HG02571 (cell line): ENCODE data around the gene RAB3IL1.
"Not testable (repeated sequence)": the region's sequence is repeated elsewhere in the genome, so short reads cannot be mapped to it uniquely, and the experiment has no call there.

Experiments
- ATAC-seq: cut with Tn5 transposase; IDR thresholded peaks from one replicate; pipeline ENCODE4 v1.9.1; 2021; ENCODE audit warnings: mild to moderate bottlenecking, moderate library complexity; ENCODE audit not compliant: unreplicated experiment

RAB3IL1 gene

GRCh38 chr11:61953632-61954031 lies 36.3 kb upstream of the RAB3IL1 start:
- not testable (repeated sequence) for ATAC-seq

DNA sequence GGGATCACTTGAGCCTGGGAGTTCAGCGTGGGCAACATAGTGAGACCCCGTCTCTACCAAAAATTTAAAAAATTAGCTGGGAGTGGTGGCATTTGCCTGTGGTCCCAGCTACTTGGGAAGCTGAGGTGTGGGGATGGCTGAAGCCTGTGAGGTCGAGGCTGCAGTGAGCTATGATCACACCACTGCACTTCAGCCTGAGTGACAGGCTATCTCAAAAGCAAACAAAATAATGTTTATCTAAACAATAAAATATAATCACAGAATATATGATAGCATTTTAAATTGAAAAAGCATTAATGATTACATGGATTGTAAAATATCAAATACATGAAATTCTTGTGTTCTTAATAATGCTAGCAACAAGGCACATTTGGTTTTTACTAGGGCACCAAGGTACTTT lies 35.5 kb upstream of the RAB3IL1 start:
- ATAC-seq, result no peak

GRCh38 chr11:61951484-61952135 lies 34.2 kb upstream of the RAB3IL1 start:
- ATAC-seq, result no peak

DNA sequence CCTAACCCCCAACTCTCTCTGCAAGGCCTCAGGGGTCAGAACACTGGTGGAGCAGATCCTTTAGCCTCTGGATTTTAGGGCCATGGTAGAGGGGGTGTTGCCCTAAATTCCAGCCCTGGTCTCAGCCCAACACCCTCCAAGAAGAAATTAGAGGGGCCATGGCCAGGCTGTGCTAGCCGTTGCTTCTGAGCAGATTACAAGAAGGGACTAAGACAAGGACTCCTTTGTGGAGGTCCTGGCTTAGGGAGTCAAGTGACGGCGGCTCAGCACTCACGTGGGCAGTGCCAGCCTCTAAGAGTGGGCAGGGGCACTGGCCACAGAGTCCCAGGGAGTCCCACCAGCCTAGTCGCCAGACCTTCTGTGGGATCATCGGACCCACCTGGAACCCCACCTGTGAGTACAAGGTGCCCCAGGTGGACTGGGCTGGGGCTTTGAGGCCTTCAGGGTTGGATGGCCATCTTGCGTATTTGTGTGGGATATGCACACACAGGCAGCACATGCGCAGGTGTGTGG lies 32.7 kb upstream of the RAB3IL1 start, which contains the start of gene BEST1:
Gene BEST1 (plus strand): TSS at position 317 of the 513 bp plus-strand sequence. CDS start 1,456 bp downstream, outside the sequence.
- ATAC-seq, result no peak

DNA sequence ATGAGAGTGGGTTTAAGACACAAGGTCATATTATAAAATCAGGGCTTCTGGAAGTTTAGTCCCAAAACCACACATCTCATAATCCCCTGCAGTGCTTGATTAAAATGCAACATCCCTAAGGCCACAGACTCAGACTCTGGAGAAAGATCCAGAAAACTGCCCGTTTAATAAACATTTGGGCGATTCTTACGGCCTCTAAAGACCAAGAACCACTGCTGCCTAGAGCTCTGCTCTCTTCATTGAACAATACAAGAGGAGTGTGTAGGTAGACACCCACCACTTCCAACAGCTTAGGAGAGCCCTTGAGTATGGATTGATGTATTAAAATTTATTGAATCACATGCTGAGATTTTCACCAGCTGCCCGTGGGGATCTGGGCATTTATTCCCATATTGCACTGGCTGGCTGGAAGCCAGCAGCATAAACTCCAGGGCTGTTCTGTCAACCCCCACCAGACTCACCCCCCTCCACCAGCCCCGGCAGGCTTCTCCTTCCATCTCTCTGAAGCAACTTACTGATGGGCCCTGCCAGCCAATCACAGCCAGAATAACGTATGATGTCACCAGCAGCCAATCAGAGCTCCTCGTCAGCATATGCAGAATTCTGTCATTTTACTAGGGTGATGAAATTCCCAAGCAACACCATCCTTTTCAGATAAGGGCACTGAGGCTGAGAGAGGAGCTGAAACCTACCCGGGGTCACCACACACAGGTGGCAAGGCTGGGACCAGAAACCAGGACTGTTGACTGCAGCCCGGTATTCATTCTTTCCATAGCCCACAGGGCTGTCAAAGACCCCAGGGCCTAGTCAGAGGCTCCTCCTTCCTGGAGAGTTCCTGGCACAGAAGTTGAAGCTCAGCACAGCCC lies 32.0 kb upstream of the RAB3IL1 start:
- no peak for ATAC-seq

DNA sequence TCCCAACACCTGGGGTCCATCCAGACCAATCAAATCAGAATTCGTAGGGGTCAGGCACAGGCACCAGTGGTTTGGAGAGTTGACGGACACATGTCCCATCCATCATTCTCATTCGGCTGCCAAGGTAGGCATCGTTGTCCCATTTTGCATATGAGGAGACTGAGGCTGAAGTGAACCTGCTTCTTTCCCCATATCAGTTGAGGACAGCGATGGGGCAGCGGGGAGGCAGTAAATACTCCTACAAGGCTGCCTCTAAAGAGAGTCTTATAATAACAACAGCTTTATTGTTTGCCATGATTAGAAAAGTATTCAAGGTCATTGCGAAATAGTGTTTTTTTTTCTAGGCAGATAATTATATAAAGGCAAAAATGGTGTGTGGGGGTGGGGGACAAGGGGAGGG lies 31.1 kb upstream of the RAB3IL1 start:
- no peak for ATAC-seq

DNA sequence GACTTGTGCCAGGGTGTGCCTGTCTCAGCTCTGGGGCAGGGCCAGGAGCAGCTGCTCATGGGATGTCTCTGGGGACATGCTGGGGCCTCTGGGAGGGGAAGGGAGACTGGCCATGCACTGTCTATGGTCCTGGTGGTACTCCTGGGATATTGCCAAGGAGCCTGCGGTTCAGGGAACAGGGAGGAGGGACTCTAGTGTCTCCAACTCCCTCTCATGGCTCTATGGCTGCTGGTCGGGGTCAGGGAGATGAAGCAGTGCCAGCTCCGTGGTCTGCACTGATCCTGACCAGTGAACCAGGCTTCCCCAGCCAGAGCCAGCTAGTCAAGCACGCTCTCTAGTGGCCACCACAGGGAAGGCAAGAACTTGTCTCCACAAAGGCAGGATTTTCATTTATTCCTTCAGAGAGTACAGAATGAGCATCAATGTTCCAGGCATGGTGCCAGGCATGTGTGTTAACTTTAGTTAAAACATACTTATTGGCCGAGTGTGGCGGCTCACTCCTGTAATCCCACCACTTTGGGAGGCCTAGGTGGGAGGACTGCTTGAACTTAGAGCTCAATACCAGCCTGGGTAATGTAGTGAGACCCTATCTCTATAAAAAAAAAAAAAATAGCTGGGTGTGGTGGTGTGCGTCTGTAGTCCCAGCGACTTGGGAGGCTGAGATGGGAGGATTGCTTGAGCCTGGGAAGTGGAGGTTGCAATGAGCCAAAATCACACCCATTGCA lies 30.3 kb upstream of the RAB3IL1 start:
- no peak for ATAC-seq

- ATAC-seq, result no peak
These were observed 29.5 kb upstream of the RAB3IL1 start for GRCh38 chr11:61946894-61947293.

- ATAC-seq, result no peak
These were observed 27.8 kb upstream of the RAB3IL1 start for GRCh38 chr11:61945191-61945590.

GRCh38 chr11:61940466-61940865 lies 23.1 kb upstream of the RAB3IL1 start:
- ATAC-seq, result no peak

- no peak for ATAC-seq
These were observed 18.5 kb upstream of the RAB3IL1 start for GRCh38 chr11:61935861-61936260.

DNA sequence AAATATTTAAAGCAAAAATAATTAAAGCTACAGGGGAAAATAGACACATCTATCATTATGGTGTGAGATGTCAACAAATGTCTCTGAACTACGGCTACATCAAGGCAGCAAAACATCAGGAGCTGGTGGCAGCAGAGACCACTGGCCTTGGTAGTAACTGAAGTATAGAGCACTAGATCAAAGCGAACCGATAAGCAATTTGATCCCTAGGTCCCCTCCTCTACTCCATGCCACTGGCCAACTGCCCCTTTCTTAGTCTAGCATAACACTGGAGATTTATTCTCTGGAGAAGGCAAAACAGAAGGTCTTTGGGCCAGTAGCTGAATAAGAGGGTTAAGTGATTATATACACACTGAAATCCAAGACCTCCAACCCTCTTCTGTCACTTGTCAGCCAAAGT lies 13.6 kb upstream of the RAB3IL1 start:
- no peak for ATAC-seq

- no peak for ATAC-seq
These were observed 11.2 kb upstream of the RAB3IL1 start for GRCh38 chr11:61928606-61929005.

GRCh38 chr11:61927501-61927900 lies 10.1 kb upstream of the RAB3IL1 start:
- no peak for ATAC-seq

DNA sequence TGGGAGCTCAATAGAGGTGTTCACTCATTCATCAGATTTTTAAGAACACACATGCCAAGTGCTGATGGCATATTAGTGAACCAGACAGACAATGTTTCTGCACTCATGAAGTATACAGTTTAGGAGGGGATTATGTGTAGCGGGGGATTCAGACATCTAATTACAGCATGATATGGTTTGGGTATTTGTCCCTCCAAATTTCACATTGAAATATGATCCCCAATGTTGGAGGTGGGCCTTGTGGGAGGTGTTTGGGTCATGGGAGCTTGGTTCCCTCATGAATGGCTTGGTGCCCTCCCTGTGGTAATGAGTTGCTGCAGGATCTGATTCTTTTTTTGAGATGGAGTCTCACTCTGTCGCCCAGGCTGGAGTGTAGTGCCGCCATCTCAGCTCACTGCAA lies 8.9 kb upstream of the RAB3IL1 start:
- no peak for ATAC-seq

GRCh38 chr11:61925736-61926135 lies 8.4 kb upstream of the RAB3IL1 start:
- no peak for ATAC-seq

DNA sequence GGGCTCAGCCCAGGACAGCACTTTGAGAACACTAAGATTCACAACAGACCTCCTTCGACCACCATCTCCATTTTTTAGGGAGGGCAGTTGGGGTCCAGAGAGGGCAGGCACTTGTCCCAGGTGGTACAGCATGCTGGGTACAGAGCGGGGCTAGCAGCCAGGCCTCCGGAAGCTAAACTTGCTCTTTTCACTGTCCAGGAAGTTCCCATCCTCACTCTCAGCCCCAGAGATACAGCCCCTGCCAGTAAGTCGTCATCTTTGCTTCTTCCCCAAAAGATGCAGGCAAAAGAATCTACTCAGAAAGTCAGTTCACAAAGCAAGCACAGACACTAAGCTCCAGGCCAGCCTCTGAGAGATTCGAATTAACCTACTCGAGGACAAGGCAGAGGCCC lies 6.7 kb upstream of the RAB3IL1 start:
- ATAC-seq, result no peak

GRCh38 chr11:61923166-61924063 lies 6.0 kb upstream of the RAB3IL1 start:
- no peak for ATAC-seq

- ATAC-seq, result no peak
These were observed 5.2 kb upstream of the RAB3IL1 start for GRCh38 chr11:61922539-61922938.

GRCh38 chr11:61921446-61921845 lies 4.1 kb upstream of the RAB3IL1 start:
- ATAC-seq, result no peak
